HG03469 (cell line): ENCODE results near the gene LRRC42.

ENCODE experiments used
- ATAC-seq: cut with Tn5 transposase; IDR thresholded peaks from one replicate; pipeline ENCODE4 v1.9.1; 2021; ENCODE audit warnings: mild to moderate bottlenecking, moderate library complexity, moderate number of reproducible peaks; ENCODE audit not compliant: unreplicated experiment

The LRRC42 gene

DNA sequence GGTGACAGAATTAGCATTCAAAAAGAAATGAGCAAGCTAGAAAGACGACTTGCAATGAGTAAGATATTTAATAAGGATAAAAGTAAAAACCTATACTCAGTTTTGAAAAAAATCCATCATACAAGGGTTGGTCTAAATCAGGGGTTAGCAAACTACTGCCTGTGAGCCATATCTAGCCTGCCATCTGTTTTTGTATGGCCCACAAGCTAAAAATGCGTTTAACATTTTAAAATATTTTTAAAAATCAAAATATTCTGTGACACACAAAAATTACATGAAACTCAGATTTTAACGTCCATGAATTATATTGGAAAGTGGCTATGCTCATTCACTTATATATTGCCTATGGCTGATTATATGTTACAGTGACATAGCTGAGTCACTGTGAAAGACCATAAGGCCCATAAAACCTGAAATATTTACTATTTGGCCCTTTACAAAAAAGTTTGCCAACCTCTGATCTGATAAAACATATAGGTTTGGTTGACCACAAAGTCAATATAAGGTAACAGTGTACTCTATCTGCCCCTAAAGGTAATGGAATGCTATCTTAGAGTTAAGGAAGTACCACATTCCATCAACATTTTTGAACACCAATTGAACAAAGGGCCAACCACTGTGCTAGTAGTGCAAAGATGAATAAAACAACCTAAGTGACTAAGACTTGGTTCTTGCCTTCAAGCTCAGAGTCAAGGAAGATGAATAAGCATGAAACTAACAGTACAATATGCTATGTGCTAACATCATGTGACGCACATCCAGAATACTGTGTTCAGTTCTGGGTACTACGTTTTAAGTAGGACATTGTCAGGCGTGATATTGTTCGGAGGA, 3.8 kb upstream of the LRRC42 start:
- no peak for ATAC-seq

GRCh38 chr1:53943090-53943489, 3.1 kb upstream of the LRRC42 start:
- ATAC-seq: no peak

DNA sequence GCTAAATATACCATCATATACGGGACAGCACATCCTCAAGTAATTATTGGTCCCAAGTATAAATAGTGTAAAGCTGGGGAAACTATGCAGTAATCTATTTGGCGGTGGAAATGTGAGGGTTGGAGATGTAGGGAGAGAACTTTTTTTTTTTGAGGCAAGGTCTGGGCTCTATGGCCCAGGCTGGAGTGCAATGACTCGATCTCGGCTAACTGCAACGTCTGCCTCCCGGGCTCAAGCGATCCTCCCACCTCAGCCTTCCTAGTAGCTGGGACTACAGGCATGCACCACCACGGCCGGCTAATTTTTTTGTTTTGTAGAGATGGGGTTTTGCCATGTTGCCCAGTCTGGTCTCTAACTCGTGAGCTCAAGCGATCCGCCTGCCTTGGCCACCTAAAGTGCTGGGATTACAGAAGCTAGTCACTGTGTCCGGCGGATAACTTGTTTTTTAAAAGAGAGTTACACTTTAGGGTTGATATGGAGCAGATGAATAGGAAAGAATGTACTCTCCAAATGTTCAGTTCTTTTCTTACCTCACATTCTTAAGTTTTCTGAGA, 2.6 kb upstream of the LRRC42 start:
- no peak for ATAC-seq

GRCh38 chr1:53944469-53945182, 1.5 kb upstream of the LRRC42 start:
- no peak for ATAC-seq

- no peak for ATAC-seq
Measured at GRCh38 chr1:53945183-53945432, 1.0 kb upstream of the LRRC42 start.

GRCh38 chr1:53945433-53946251, 508 bp upstream of the LRRC42 start, which contains the start of gene IFT25:
IFT25 (minus strand) TSS chr1:53945699; CDS start chr1:53940082, 5,617 bp downstream.
- ATAC-seq: peak; percentile 39

DNA sequence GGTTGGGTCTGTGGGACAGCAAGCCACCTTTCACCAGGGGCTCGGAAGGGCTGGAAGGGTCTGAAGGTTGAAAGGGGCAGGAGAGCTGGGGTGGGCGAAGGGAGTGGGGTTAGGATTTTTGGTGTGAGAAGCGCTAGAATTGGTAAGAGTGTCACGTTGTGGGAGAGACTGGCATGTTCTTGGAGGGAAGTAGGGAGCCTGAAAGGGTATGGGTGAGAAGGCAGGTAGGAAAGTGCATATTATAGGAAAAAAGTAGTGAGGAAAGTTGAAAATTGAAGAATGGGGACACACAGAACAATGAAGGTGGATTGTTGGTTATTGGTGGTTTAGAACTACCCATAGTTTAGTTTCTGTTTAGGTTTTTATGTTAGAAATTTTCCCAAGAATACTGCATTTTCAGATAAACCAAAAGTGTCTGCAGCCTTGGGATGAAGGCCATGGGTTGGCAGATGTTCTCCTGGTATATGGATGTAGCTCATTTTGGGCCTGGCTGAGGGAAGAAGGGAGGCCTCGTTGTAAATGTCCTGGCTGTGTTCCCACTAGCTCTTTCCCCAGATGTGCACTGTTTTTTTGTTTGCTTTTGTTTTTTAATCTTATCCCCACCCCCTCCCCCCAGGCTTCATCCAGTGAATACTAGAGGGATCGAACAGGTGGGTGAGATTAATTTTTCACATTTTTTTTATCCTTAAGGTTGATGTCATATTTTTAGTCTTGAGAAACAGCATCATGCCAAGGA, 1.2 kb downstream of the LRRC42 start:
- ATAC-seq: no peak

- no peak for ATAC-seq
Measured at GRCh38 chr1:53948291-53948690, 2.1 kb downstream of the LRRC42 start.

DNA sequence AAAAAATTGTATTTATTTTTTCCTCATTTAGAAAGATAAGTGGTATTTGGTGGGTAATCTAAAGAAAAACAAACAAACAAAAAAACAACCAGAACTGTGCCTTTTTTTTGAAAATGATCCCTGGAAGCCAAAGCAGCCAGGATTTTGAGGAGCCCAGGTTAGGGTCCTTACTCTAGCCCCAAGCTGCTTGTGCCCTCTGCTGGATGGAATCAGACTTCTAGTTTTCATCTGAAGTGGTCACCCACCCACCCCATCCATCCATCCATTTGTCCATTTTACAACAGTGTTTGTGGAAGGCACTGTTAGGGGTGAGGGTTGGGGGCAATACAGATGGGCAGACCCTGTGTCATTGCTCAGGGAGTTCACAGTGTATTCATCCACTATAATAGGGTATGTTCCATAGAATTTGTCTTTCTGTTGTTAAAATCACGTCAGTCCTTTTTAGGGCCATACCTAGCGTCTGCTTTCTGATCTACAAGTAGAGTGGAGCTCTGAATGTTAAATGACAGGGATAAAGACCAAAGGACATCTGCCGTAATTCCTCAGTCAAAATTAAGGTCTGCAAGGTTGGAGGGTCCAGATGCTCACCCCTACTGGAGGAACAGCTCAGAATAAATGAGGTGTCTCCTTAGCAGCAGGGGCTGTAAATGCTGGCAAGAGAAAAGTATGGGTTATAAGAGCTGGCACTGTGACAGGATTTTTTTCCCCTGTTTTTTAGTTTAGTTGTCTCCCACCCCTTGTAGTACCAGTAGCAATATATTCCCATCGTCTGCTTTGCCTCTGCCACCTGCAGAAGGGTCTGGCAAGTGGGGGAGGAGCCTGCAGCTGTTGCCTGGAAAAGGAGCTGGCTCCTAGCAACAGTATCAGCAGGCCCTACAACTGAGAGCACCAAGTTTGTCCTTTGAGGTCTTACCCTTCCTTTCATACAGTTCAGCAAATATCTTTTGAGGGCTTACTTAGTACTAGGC, 3.2 kb downstream of the LRRC42 start:
- no peak for ATAC-seq

- no peak for ATAC-seq
Measured at GRCh38 chr1:53951697-53952096, 5.5 kb downstream of the LRRC42 start.

- no peak for ATAC-seq
Measured at GRCh38 chr1:53954128-53954527, 8.0 kb downstream of the LRRC42 start.

- ATAC-seq: no peak
Measured at GRCh38 chr1:53956308-53957168, 10.4 kb downstream of the LRRC42 start.

DNA sequence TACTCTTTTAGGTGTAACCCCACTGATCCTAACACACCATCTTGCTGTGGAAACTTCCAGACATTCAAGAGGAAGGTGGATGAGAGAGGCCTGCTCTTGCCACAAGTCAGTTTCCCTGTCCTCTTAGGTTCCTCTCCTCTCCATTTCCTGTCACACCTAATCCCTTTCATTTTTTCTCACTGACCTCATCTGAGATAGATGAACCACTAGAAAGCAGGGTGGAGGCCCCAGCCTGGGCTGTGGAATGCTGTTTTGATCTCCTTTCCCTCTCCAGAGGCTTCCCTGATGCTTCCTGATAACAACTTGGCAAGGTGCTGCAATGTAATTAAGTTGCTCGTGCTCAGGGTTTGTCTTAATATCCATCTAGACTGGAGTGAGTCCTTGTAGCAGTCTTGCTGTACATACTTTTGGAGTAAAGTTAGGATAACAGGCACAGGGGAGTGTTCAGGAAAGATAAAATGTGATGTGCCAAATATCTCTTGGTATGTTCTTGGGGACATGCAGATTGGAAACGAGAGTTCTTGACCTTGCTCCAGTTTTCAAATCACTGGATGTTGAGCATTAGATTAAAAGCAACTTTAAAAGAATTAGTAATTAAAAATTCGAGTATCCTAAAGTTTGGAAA, 11.2 kb downstream of the LRRC42 start:
- ATAC-seq: no peak

DNA sequence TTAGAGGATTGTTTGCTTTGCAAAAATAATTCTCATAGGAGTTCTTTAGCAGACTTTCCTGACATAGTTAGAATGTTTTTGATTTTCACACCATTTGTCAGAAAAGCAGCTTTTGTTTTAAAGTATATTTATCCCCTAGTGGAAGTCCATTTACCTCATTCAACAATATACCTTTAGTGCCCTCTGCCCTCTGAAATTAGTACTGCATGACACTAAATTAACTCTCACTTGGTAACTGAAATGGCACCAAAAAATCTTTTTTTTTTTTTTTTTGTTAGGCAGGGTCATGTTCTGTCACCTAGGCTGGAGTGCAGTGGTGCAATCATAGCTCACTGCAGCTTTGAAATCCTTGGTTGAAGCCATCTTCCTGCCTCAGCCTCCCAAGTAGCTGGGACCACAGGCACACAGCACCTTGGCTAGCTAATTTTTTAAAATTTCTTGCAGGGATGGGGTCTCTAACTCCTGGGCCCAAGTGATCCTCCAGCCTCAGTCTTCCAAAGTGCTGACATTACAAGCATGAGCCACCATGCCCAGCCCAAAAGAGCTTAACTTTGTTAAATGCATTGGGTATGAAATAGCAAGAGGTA, 13.6 kb downstream of the LRRC42 start:
- ATAC-seq: no peak

DNA sequence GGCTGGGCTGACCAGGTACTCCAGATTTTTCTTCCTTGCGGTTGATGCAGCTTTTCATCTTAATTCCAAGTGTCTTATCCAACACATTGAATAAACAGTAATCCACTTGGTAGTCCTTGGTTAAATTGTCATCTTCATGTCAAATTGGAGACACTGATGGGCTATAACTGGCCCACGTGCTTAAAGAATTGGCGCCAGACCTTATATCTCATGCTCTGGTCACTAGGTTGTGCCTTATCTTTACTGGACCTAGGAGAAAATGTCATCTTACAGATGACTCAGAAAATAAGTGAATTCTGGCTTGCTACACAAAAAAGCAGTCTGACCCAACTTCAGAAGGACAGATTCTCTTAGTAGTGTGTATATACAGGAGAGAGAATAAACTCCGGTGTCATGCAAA, 16.2 kb downstream of the LRRC42 start:
- ATAC-seq: no peak

DNA sequence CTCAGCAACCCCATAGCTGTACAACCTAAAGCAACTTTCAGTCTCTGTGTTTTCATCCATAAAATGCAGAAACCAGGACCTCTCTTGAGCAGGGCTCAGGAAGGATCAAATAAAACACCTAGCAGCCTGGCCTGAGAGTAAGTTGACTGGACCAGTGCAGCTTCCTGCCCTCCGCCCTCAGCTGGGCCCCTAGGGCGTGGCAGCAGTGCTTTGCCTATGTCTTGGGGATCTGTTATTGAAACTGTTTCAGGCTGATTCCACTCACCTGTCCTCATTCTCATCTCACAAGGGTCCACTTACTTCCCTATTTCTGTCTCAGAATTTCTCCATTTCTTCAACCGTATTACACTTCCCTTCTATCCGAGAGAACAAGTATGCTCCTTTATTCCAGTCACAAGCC, 17.3 kb downstream of the LRRC42 start:
- no peak for ATAC-seq

DNA sequence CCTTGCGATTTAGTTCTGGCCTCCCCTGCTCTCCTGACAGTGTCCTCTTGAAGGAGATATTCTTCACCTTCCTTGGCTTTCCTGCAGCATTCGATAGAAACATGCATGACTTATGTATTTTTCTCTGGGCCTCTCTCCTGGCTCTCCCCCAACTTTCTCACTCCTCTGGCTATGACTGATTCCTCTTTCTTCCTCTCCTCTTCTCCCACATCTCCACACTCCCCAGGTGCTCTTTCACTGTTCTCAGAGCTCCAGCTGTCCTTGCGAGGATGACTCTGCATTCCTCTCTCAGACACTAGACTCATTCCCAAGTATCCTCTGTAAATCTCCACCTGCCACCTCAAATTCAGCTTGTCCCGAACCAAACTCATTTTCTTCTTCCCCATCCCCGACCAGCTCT, 18.0 kb downstream of the LRRC42 start:
- ATAC-seq: no peak

GRCh38 chr1:53966794-53967193, 20.6 kb downstream of the LRRC42 start:
- no peak for ATAC-seq
